HepG2 (cell line): Measurements from ENCODE around the gene SRCIN1. TPM values are rescaled to one million over a fixed set of nuclear protein-coding genes. Genes with fewer than 3 reads are reported as not detected.

ENCODE experiments used
- ATAC-seq: fragments of 200-7000 bp; cut with Tn5 transposase; 3 replicates; pipeline ENCODE4 v1.9.1; 2020; ENCODE audit warnings: mild to moderate bottlenecking, moderate library complexity
- BruUV-seq: library from RNA; stranded (reverse); fragments of 400-500 nt; replicated peaks from 2 replicates; lab custom pipeline; 2021; lab: Mats Ljungman, UMichigan
- CTCF ChIA-PET: fragments of 300-600 bp; formaldehyde crosslinking; extraction: SDS; loops from one replicate; lab custom pipeline; 2021; ENCODE audit warnings: low total read pairs, inconsistent platforms, low intra/inter-chr PET ratio; lab: Yijun Ruan, JAX
- POLR2A ChIA-PET: fragments of 350-600 bp; sonication (Branson Sonifier 250); formaldehyde crosslinking; loops from one replicate; lab custom pipeline; 2020; ENCODE audit warnings: antibody characterized with exemption, inconsistent platforms; lab: Yijun Ruan, JAX
- DNase-seq: peaks from one replicate; pipeline ENCODE4 v3.0.0-alpha.2; 2015; ENCODE audit warnings: low spot score
- FAIRE-seq: peaks from 3 replicates; lab custom pipeline; 2011; peaks lifted over from hg19 to GRCh38; lab: Jason Lieb, UNC
- H2AFZ ChIP-seq: one replicate; pipeline ENCODE4 v1.6.1; 2011; ENCODE audit warnings: low read length, inconsistent platforms
- H3K27ac ChIP-seq: fragments of 300-600 bp; 3 replicates; pipeline ENCODE4 v1.8.0; 2011; ENCODE audit warnings: mixed run types, mild to moderate bottlenecking, mixed read lengths, low read length, inconsistent platforms; ENCODE audit not compliant: insufficient read depth; ENCODE audit errors: extremely low read length
- H3K27me3 ChIP-seq, 2 experiments: fragments of 200-600 bp in 1 of 2; 2 replicates in 1 of 2; 3 replicates in 1 of 2; pipeline versions ENCODE4 v1.6.0 to v1.8.0; 2011; ENCODE audit warnings: low read length in 2 of 2, mild to moderate bottlenecking in 2 of 2, moderate library complexity in 2 of 2, inconsistent platforms in 1 of 2; ENCODE audit not compliant: insufficient read depth in 2 of 2, control insufficient read depth in 1 of 2
- H3K36me3 ChIP-seq, 2 experiments: fragments of 200-600 bp in 1 of 2; replicated peaks in 1 of 2; 2 replicates in 1 of 2; 3 replicates in 1 of 2; pipeline versions ENCODE4 v1.5.1 to v1.8.0; 2011; ENCODE audit warnings: low read length in 2 of 2, inconsistent platforms in 1 of 2; ENCODE audit not compliant: insufficient read depth in 2 of 2, control insufficient read depth in 1 of 2
- H3K4me1 ChIP-seq: 2 replicates; pipeline ENCODE4 v1.5.1; 2012; ENCODE audit warnings: low read length, inconsistent platforms; ENCODE audit not compliant: insufficient read depth
- H3K4me2 ChIP-seq: 2 replicates; pipeline ENCODE4 v1.6.0; 2011; ENCODE audit warnings: low read depth, low read length, inconsistent platforms
- H3K4me3 ChIP-seq, 3 experiments: fragments of 200-600 bp in 1 of 3; sonication (generic), shearing (Covaris generic) in 1 of 3; replicated peaks in 1 of 3; 2 replicates each; pipeline ENCODE4 v1.5.1; 2011 to 2016; ENCODE audit warnings: low read length in 3 of 3, inconsistent platforms in 2 of 3, low read depth in 2 of 3, mild to moderate bottlenecking in 2 of 3, control low read depth in 1 of 3, mixed read lengths in 1 of 3; ENCODE audit not compliant: insufficient read depth in 1 of 3
- H3K79me2 ChIP-seq: one replicate; pipeline ENCODE4 v1.6.1; 2011; ENCODE audit warnings: low read length, inconsistent platforms; ENCODE audit not compliant: insufficient read depth
- H3K9ac ChIP-seq: 2 replicates; pipeline ENCODE4 v1.6.0; 2011; ENCODE audit warnings: mild to moderate bottlenecking, low read depth, low read length, inconsistent platforms; ENCODE audit not compliant: insufficient read depth
- H3K9me3 ChIP-seq: 2 replicates; pipeline ENCODE4 v1.5.1; 2012; ENCODE audit warnings: mild to moderate bottlenecking, low read length
- H4K20me1 ChIP-seq: 2 replicates; pipeline ENCODE4 v1.6.0; 2011; ENCODE audit warnings: inconsistent platforms, mild to moderate bottlenecking, low read length, moderate library complexity; ENCODE audit not compliant: insufficient read depth
- GATAD2A ChIP-seq: IDR thresholded peaks from 2 replicates; pipeline ENCODE4 v1.6.1; 2016
- MTF2 ChIP-seq: sonication (generic); formaldehyde crosslinking; IDR thresholded peaks from 2 replicates; pipeline ENCODE4 v1.5.0; 2020; ENCODE audit warnings: missing genetic modification reagents, borderline replicate concordance
- SAP130 ChIP-seq: IDR thresholded peaks from 2 replicates; pipeline ENCODE4 v1.6.1; 2016; ENCODE audit warnings: low read depth
- TCF7 ChIP-seq: sonication (generic); IDR thresholded peaks from 2 replicates; pipeline ENCODE4 v1.6.1; 2016; ENCODE audit warnings: antibody characterized with exemption, low read depth
- ZNF33A ChIP-seq: sonication (generic); formaldehyde crosslinking; IDR thresholded peaks from 2 replicates; pipeline ENCODE4 v1.5.1; 2020; ENCODE audit warnings: missing genetic modification reagents, mild to moderate bottlenecking, moderate library complexity, borderline replicate concordance
- ZNF407 ChIP-seq: sonication (generic); formaldehyde crosslinking; IDR thresholded peaks from one replicate; pipeline ENCODE4 v1.5.1; 2020; ENCODE audit warnings: mild to moderate bottlenecking, missing genetic modification reagents; ENCODE audit errors: not compliant biosample characterization
- ZNF687 ChIP-seq: sonication (generic); formaldehyde crosslinking; IDR thresholded peaks from 2 replicates; pipeline ENCODE4 v1.5.1; 2020; ENCODE audit warnings: mild to moderate bottlenecking, missing genetic modification reagents, moderate library complexity
- WGBS: methylation state at CpG from one replicate; pipeline ENCODE4 v1.1.6; 2017; ENCODE audit warnings: low lambda C conversion rate; 5-methylcytosine and 5-hydroxymethylcytosine counted together
- in situ Hi-C: cut with HindIII; loops from 2 replicates; pipeline ENCODE4 v1.10.0; 2017; ENCODE audit warnings: low pct_unique_long_range_greater_than_20kb; ENCODE audit not compliant: extremely low pct_ligation_motif_present
- intact Hi-C: fragments of 100-400 bp; cut with micrococcal nuclease; formaldehyde crosslinking; loops from one replicate; pipeline ENCODE4 v1.10.0; 2022; ENCODE audit not compliant: unreplicated experiment
- polyA plus RNA-seq, 8 experiments: library from polyadenylated mRNA; depleted of rRNA in 3 of 8; stranded (reverse) in 7 of 8; unstranded in 1 of 8; fragments of >200 nt; fragmentation: Illumina TruSeq in 4 of 8; extraction: Trizol in 4 of 8; gene quantifications; 2 replicates each; pipeline versions ENCODE4 v1.2.1 to v1.2.3, GENCODE V29; 2011 to 2016; ENCODE audit warnings: low read depth in 4 of 8, missing spikeins in 1 of 8, mixed read lengths in 1 of 8; ENCODE audit not compliant: insufficient read depth in 1 of 8
- total RNA-seq, 5 experiments: library from RNA; depleted of rRNA; stranded (reverse); fragments of >200 nt; fragmentation: Illumina TruSeq; extraction: Trizol; gene quantifications; 2 replicates each; pipeline ENCODE4 v1.2.3, GENCODE V29; 2016; ENCODE audit warnings: low read depth in 1 of 5

SRCIN1 gene
- total and polyA plus RNA-seq, 2 of the 13 experiments (the other 11 are each of a cell fraction or from before 2014, with no cell fraction given) = 1.2 to 9.6 TPM

- DNase-seq (peak; percentile 58), ATAC-seq (peak; percentile 6; the same call in 2 of the 3 replicates), FAIRE-seq (no peak)
- CTCF ChIA-PET = interaction anchor here (1.3 to 1.6 kb wide), 2 partner anchors 61 to 66 kb away, joined by 4 to 5 read pairs; no protein-coding TSS in a partner anchor
- WGBS = 21% methylated on average over 24 of the region's 24 CpGs
- H3K27ac ChIP-seq = no peak overlapping the region
- no TSS peak for BruUV-seq
- no peaks in the 10 kb centered on the region for H3K9me3 ChIP-seq
- H3K9ac ChIP-seq = peak overlapping the region; percentile 14; the same call in 1 of the 2 replicates
- in situ Hi-C loops (no loop called here), intact Hi-C loops (no loop called here)
- no peak overlapping the region for H2AFZ ChIP-seq
- peak overlapping the region; percentile 64 for H3K4me2 ChIP-seq
- H4K20me1 ChIP-seq = peaks cover 18% of the 10 kb centered on the region; the same call in 1 of the 2 replicates
- H3K79me2 ChIP-seq = peaks cover 3% of the 10 kb centered on the region
- peak overlapping the region in 1 of 3 experiments; percentile 59; a peak in 2 of 6 replicates for H3K4me3 ChIP-seq
- H3K27me3 ChIP-seq = no peaks in the 10 kb centered on the region
- POLR2A ChIA-PET = interaction anchor here (1.5 to 13.7 kb wide), 5 partner anchors 14 to 61 kb away, joined by 6 to 208 read pairs (median 7); no protein-coding TSS in a partner anchor
- no peaks in the 10 kb centered on the region for H3K36me3 ChIP-seq
- peaks cover 89% of the 10 kb centered on the region for H3K4me1 ChIP-seq
- TF ChIP-seq ZNF33A (CRISPR knock-in tag) (no peak), ZNF407 (CRISPR knock-in tag) (no peak), TCF7 (no peak), MTF2 (CRISPR knock-in tag) (no peak), GATAD2A (CRISPR knock-in tag) (peak; percentile 23; the same call in 1 of the 2 replicates), ZNF687 (CRISPR knock-in tag) (peak; percentile 81), SAP130 (peak; percentile 65)
These were observed 4.0 kb downstream of the SRCIN1 start for GRCh38 chr17:38601539-38602351.
